Duodenal mucosa (tissue), 2 donors: ENCODE results near the gene WBP2NL.

Experiments used
- H3K27ac ChIP-seq: one replicate; pipeline ENCODE4 v1.7.0; 2013; ENCODE audit warnings: low read depth, low read length
- H3K27me3 ChIP-seq, 2 donors: one replicate each; pipeline ENCODE4 v1.7.0; 2013; ENCODE audit warnings: low read length in 2 of 2, control low read depth in 1 of 2; ENCODE audit not compliant: insufficient read depth in 2 of 2, control insufficient read depth in 1 of 2
- H3K36me3 ChIP-seq, 2 donors: one replicate each; pipeline ENCODE4 v1.7.0; 2013; ENCODE audit warnings: low read length in 2 of 2, control low read depth in 1 of 2; ENCODE audit not compliant: insufficient read depth in 2 of 2, control insufficient read depth in 1 of 2
- H3K4me1 ChIP-seq, 2 donors: one replicate each; pipeline ENCODE4 v1.7.0; 2013; ENCODE audit warnings: low read length in 2 of 2, control low read depth in 1 of 2; ENCODE audit not compliant: insufficient read depth in 2 of 2, control insufficient read depth in 1 of 2
- H3K4me3 ChIP-seq, 2 donors: one replicate each; pipeline ENCODE4 v1.7.0; 2013; ENCODE audit warnings: low read length in 2 of 2, low read depth in 1 of 2
- H3K9ac ChIP-seq, 2 donors: one replicate each; pipeline ENCODE4 v1.7.0; 2013; ENCODE audit warnings: low read length in 2 of 2, low read depth in 1 of 2
- H3K9me3 ChIP-seq, 2 donors: one replicate each; pipeline ENCODE4 v1.7.0; 2013; ENCODE audit warnings: low read length in 2 of 2, control low read depth in 1 of 2; ENCODE audit not compliant: control insufficient read depth in 1 of 2

WBP2NL gene

GRCh38 chr22:42000466-42000865 is 1.9 kb downstream of the WBP2NL start:
- Histone ChIP-seq H3K36me3 (peaks cover 0 to 6% of the 10 kb centered on the region in 2 donors), H3K4me1 (peaks cover 6 to 8% of the 10 kb centered on the region in 2 donors), H3K4me3 (no peak overlapping the region), H3K9me3 (no peaks in the 10 kb centered on the region), H3K27ac (no peak overlapping the region), H3K9ac (no peak overlapping the region), H3K27me3 (no peaks in the 10 kb centered on the region)

- Histone ChIP-seq H3K4me1 (peaks cover 6 to 8% of the 10 kb centered on the region in 2 donors), H3K36me3 (peaks cover 0 to 6% of the 10 kb centered on the region in 2 donors), H3K4me3 (no peak overlapping the region), H3K27ac (no peak overlapping the region), H3K9ac (no peak overlapping the region), H3K9me3 (peaks cover 0 to 4% of the 10 kb centered on the region in 2 donors), H3K27me3 (no peaks in the 10 kb centered on the region)
These were observed 2.5 kb downstream of the WBP2NL start for GRCh38 chr22:42001121-42001520.

DNA sequence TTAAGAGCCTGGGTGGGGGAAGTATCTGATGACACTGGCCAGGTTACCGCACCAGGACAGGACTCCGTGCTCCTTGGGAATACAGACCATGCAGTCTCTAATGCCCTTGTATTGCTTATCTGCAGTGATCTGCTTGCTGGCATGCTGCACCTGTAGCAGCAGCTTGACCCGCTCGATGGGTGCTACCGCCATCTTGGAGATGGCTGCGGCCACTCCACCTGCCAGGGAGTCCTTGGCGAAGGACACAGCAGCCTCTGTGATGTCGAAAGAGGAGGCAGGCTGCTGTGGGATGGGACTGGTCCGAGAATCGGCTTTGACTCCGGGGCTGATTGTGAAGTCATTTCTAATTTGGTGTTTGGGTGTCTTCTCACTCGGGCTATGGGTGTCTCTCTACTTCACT is 3.1 kb downstream of the WBP2NL start:
- Histone ChIP-seq H3K27ac (no peak overlapping the region), H3K36me3 (peaks cover 0 to 6% of the 10 kb centered on the region in 2 donors), H3K4me1 (peaks cover 6 to 8% of the 10 kb centered on the region in 2 donors), H3K4me3 (no peak overlapping the region), H3K9ac (no peak overlapping the region), H3K9me3 (peaks cover 0 to 4% of the 10 kb centered on the region in 2 donors), H3K27me3 (no peaks in the 10 kb centered on the region)

DNA sequence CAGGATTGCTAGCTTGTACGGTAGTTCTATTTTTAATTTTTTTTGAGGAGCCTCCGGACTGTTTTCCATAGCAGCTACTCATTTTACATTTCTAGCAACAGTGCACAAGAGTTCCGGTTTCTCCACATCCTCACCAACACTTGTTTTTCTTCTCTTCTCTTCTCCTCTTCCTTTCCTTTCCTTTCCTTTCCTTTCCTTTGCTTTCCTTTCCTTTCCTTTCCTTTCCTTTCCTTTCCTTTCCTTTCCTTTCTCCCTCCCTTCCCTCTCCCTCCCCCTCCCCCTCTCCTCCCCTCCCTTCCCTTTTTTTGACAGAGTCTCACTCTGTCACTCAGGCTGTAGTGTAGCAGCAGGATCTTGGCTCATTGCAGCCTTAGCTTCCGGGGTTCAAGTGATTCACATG is 9.3 kb downstream of the WBP2NL start:
- Histone ChIP-seq H3K4me1 (no peaks in the 10 kb centered on the region), H3K27me3 (no peaks in the 10 kb centered on the region), H3K36me3 (no peaks in the 10 kb centered on the region), H3K9me3 (peaks cover 0 to 20% of the 10 kb centered on the region in 2 donors), H3K9ac (no peak overlapping the region), H3K4me3 (no peak overlapping the region), H3K27ac (no peak overlapping the region)

DNA sequence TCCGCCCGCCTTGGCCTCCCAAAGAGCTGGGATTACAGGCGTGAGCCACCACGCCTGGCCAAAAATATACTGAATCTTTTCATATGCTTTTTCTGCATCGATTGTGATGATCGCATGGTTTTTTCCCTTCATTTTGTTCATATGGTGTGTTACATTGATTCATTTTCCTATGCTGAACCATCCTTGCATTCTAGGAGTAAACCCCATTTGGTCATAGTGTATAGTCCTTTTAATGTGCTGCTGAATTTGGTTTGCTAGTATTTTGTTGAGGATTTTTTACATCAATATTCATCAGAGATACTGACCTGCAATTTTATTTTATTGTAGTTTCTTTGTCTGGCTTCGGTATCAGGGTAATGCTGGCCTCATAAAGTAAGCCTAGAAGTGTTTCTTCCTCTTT is 12.2 kb downstream of the WBP2NL start:
- H3K4me3 ChIP-seq, result no peak overlapping the region
- H3K27me3 ChIP-seq, result no peaks in the 10 kb centered on the region
- H3K9me3 ChIP-seq, result peaks cover 0 to 18% of the 10 kb centered on the region in 2 donors
- H3K9ac ChIP-seq, result no peak overlapping the region
- H3K4me1 ChIP-seq, result no peaks in the 10 kb centered on the region
- no peaks in the 10 kb centered on the region for H3K36me3 ChIP-seq
- no peak overlapping the region for H3K27ac ChIP-seq

DNA sequence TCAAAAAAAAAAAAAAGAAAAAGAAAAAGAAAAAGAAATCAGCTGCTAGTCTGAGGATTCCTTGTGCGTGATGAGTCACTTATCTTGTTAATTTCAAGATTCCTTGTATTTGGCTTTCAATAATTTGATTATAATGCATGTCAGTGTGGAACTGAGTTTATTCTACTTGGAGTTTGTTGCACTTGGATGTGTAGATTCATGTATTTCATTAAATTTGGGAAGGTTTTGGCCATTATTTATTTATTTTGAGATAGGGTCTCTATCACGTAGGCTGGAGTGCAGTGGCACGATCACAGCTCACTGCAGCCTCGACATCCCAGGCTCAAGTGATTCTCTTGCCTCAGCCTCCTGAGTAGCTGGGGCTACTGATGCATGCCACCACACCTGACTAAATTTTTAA is 14.8 kb downstream of the WBP2NL start:
- Histone ChIP-seq H3K4me1 (no peaks in the 10 kb centered on the region), H3K36me3 (no peaks in the 10 kb centered on the region), H3K27me3 (no peaks in the 10 kb centered on the region), H3K27ac (no peak overlapping the region), H3K9me3 (peaks cover 0 to 17% of the 10 kb centered on the region in 2 donors), H3K4me3 (no peak overlapping the region), H3K9ac (no peak overlapping the region)

DNA sequence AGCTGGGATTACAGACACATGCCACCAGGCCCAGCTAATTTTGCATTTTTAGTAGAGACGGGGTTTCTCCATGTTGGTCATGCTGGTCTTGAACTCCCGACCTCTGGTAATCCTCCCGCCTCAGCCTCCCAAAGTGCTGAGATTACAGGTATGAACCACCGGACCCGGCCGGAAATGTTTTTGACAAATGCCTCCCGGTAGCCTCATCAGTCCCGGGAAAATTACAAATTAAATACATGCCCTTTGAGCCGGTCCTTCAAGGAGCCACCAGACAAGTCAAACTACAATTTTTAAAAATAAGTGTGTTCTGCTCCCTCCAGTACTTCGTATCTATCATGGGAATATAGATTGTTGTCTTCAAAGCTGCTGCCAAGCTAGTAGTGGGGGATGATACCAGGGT is 17.5 kb downstream of the WBP2NL start:
- H3K27me3 ChIP-seq, result no peaks in the 10 kb centered on the region
- H3K9me3 ChIP-seq, result peaks cover 0 to 4% of the 10 kb centered on the region in 2 donors
- H3K4me3 ChIP-seq, result no peak overlapping the region
- no peak overlapping the region for H3K9ac ChIP-seq
- H3K36me3 ChIP-seq, result no peaks in the 10 kb centered on the region
- H3K4me1 ChIP-seq, result no peaks in the 10 kb centered on the region
- no peak overlapping the region for H3K27ac ChIP-seq

DNA sequence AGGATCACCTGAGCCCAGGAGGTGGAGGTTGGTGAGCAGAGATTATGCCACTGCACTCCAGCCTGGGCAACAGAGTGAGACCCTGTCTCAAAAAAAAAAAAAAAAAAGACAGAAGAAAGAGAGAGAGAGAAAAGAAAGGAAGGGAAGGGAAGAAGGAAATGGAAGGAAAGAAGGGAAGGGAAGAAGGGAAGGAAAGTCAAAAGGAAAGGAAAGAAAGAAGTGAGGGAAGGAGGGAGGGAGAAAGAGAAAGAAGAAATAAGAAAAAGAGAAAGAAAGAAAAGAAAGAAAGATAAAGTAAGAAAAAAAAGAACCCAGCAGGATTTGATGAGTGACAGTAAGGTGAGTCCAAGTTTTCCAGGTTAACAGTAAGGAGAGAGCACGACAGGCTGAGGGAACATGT is 19.6 kb downstream of the WBP2NL start:
- H3K36me3 ChIP-seq, result no peaks in the 10 kb centered on the region
- H3K4me1 ChIP-seq, result peaks cover 9 to 11% of the 10 kb centered on the region in 2 donors

GRCh38 chr22:42021571-42021970 is 23.0 kb downstream of the WBP2NL start:
- Histone ChIP-seq H3K9me3 (no peaks in the 10 kb centered on the region), H3K36me3 (no peaks in the 10 kb centered on the region), H3K27me3 (no peaks in the 10 kb centered on the region), H3K4me3 (no peak overlapping the region), H3K27ac (no peak overlapping the region), H3K9ac (no peak overlapping the region), H3K4me1 (peaks cover 9 to 11% of the 10 kb centered on the region in 2 donors)

More for the DNA sequence above, 19.6 kb downstream of the WBP2NL start:
- Histone ChIP-seq H3K4me3 (no peak overlapping the region), H3K9ac (no peak overlapping the region), H3K9me3 (no peaks in the 10 kb centered on the region), H3K27ac (no peak overlapping the region), H3K27me3 (no peaks in the 10 kb centered on the region)

DNA sequence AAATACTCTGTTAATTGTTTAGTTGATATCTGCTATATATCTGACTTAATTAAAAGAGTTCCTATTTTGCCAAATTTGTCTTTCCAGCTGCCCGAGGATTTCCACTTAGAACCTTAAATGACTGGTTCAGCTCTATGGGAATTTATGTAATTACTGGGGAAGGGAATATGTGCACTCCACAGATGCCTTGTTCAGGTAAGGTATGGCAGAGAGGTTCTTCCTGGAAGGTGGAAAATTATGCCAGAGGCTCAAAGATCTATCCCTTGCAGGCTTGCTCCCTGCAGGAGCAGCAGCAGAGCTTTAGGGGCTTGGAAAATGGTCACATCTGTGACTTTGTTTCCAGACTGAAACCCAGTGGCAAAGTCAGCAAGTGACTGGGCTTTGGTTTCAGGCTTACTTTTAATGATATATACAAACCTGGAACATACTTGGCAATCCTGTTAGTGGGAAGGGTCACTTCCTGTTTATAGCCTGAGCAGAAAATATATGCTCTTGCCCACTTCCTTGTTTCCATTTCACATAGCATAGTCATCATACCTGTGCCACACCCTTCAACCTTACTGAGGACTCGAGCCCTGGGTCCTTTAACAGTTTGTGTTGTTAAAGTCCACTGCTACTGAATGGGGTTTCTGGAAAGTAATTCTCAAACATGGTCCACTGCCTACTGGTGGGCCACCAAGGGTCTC is 23.7 kb downstream of the WBP2NL start:
- H3K9me3 ChIP-seq, result no peaks in the 10 kb centered on the region
- H3K9ac ChIP-seq, result no peak overlapping the region
- no peaks in the 10 kb centered on the region for H3K36me3 ChIP-seq
- H3K27me3 ChIP-seq, result no peaks in the 10 kb centered on the region
- H3K4me3 ChIP-seq, result no peak overlapping the region
- H3K4me1 ChIP-seq, result peaks cover 9 to 11% of the 10 kb centered on the region in 2 donors
- no peak overlapping the region for H3K27ac ChIP-seq
